Upper lobe of right lung (tissue), 1 donor: Measurements from ENCODE around the gene TOE1. TPM values are rescaled to one million over a fixed set of nuclear protein-coding genes. Genes with fewer than 3 reads are reported as not detected.

Experiments used
- ATAC-seq: fragments of 200-7000 bp; cut with Tn5 transposase; one replicate; pipeline ENCODE4 v1.9.1; 2020; ENCODE audit warnings: mild to moderate bottlenecking, moderate library complexity
- DNase-seq: peaks from one replicate; pipeline ENCODE4 v3.0.0-alpha.2; 2020
- H3K27ac ChIP-seq: fragments of 200-600 bp; one replicate; pipeline ENCODE4 v1.8.0; 2022
- H3K27me3 ChIP-seq: fragments of 200-600 bp; one replicate; pipeline ENCODE4 v1.8.0; 2022; ENCODE audit warnings: mild to moderate bottlenecking
- H3K36me3 ChIP-seq: fragments of 200-600 bp; one replicate; pipeline ENCODE4 v1.8.0; 2022
- H3K4me1 ChIP-seq: fragments of 200-600 bp; one replicate; pipeline ENCODE4 v1.8.0; 2022
- H3K4me3 ChIP-seq: fragments of 200-600 bp; one replicate; pipeline ENCODE4 v1.8.0; 2022; ENCODE audit warnings: mild to moderate bottlenecking
- H3K9me3 ChIP-seq: fragments of 200-600 bp; one replicate; pipeline ENCODE4 v1.8.0; 2022
- CTCF ChIP-seq: fragments of 200-600 bp; IDR thresholded peaks from one replicate; pipeline ENCODE4 v1.8.0; 2022; ENCODE audit warnings: antibody characterized with exemption
- intact Hi-C: fragments of 100-400 bp; cut with DNase I; formaldehyde crosslinking; loops from one replicate; pipeline ENCODE4 v1.11.0; 2022
- total RNA-seq: library from RNA; stranded (reverse); fragmentation: NEBNext Ultra II Directional; extraction: Animal tissue kit (Norgen Biotek cat#: 25700); gene quantifications from one replicate; pipeline ENCODE4 v1.2.1, GENCODE V29; 2021
- donor health status: DM: no; HTN: yes; CAD: no; lungs with severe emphysema.

The TOE1 gene
- total RNA-seq, 1 donor from 2014 or later, result 8.2 TPM

- H3K27me3 ChIP-seq, result no peaks in the 10 kb centered on the region
- H3K27ac ChIP-seq, result no peak overlapping the region
- H3K4me1 ChIP-seq, result peaks cover 24% of the 10 kb centered on the region
- peaks cover 41% of the 10 kb centered on the region for H3K36me3 ChIP-seq
- H3K4me3 ChIP-seq, result no peak overlapping the region
- intact Hi-C loops, result no loop called here
- no peak for TF ChIP-seq CTCF
- no peaks in the 10 kb centered on the region for H3K9me3 ChIP-seq
- DNase-seq (no peak), ATAC-seq (no peak)
Observed at GRCh38 chr1:45346473-45346872, 6.5 kb downstream of the TOE1 start.

GRCh38 chr1:45348020-45348419 is 8.1 kb downstream of the TOE1 start:
- DNase-seq, result no peak
- Histone ChIP-seq H3K36me3 (peaks cover 27% of the 10 kb centered on the region), H3K9me3 (no peaks in the 10 kb centered on the region), H3K27me3 (no peaks in the 10 kb centered on the region), H3K4me3 (no peak overlapping the region), H3K4me1 (peaks cover 15% of the 10 kb centered on the region), H3K27ac (peak overlapping the region; percentile 37)
- peak; percentile 6 for ATAC-seq
- intact Hi-C loops, result no loop called here
- TF ChIP-seq CTCF, result no peak

- peaks cover 21% of the 10 kb centered on the region for H3K36me3 ChIP-seq
- H3K4me1 ChIP-seq, result peaks cover 15% of the 10 kb centered on the region
- H3K27me3 ChIP-seq, result no peaks in the 10 kb centered on the region
- no peak overlapping the region for H3K4me3 ChIP-seq
- DNase-seq (no peak), ATAC-seq (peak; percentile 31)
- intact Hi-C loops, result no loop called here
- H3K9me3 ChIP-seq, result no peaks in the 10 kb centered on the region
- TF ChIP-seq CTCF, result no peak
- peak overlapping the region; percentile 37 for H3K27ac ChIP-seq
Observed at GRCh38 chr1:45348609-45348965, 8.6 kb downstream of the TOE1 start.

- intact Hi-C loops, result no loop called here
- DNase-seq (no peak), ATAC-seq (peak; percentile 78)
- H3K4me3 ChIP-seq, result no peak overlapping the region
- peak overlapping the region; percentile 37 for H3K27ac ChIP-seq
- no peak for TF ChIP-seq CTCF
- no peaks in the 10 kb centered on the region for H3K27me3 ChIP-seq
- H3K4me1 ChIP-seq, result peaks cover 15% of the 10 kb centered on the region
- peaks cover 16% of the 10 kb centered on the region for H3K36me3 ChIP-seq
- no peaks in the 10 kb centered on the region for H3K9me3 ChIP-seq
Observed at GRCh38 chr1:45348966-45349677, 9.2 kb downstream of the TOE1 start.

- Histone ChIP-seq H3K4me1 (peaks cover 15% of the 10 kb centered on the region), H3K27me3 (no peaks in the 10 kb centered on the region), H3K9me3 (no peaks in the 10 kb centered on the region), H3K4me3 (no peak overlapping the region), H3K36me3 (no peaks in the 10 kb centered on the region), H3K27ac (no peak overlapping the region)
- no peak for ATAC-seq
- DNase-seq, result no peak
- no peak for TF ChIP-seq CTCF
- intact Hi-C loops, result loop anchor here (10.0 kb wide), 1 partner anchor 143 kb away; the partner anchor contains the start of gene TESK2
Observed at GRCh38 chr1:45351508-45351907, 11.5 kb downstream of the TOE1 start.
